GM23248 (cell line): ENCODE results near the gene SLC15A1.

Source experiments
- EZH2 ChIP-seq: fragments of 200-600 bp; sonication (generic); IDR thresholded peaks from 2 replicates; pipeline ENCODE4 v1.6.1; 2018; ENCODE audit warnings: antibody characterized with exemption, mild to moderate bottlenecking; ENCODE audit not compliant: insufficient read depth, poor library complexity, severe bottlenecking
- EZH2phosphoT487 ChIP-seq: fragments of 200-600 bp; sonication (generic); IDR thresholded peaks from 2 replicates; pipeline ENCODE4 v1.6.1; 2018; ENCODE audit warnings: antibody characterized with exemption, moderate library complexity, mild to moderate bottlenecking, low read depth; ENCODE audit not compliant: insufficient read depth

GRCh38 chr13:98653463-98653985 is 98.9 kb downstream of the SLC15A1 start:
- TF ChIP-seq EZH2: no peak
- TF ChIP-seq EZH2phosphoT487: no peak
